GM12878 (cell line): ENCODE data around the gene FAT1. TPM values are rescaled to one million over a fixed set of nuclear protein-coding genes. Genes with fewer than 3 reads are reported as not detected.

Experiments
- ELK1 ChIP-seq: IDR thresholded peaks from 2 replicates; pipeline ENCODE4 v1.6.1; 2012; ENCODE audit warnings: low read depth, low read length, improper control_type of control experiment
- MEF2B ChIP-seq: fragments of 450-650 bp; IDR thresholded peaks from 2 replicates; pipeline ENCODE4 v1.6.1; 2018; ENCODE audit warnings: mild to moderate bottlenecking, moderate library complexity; ENCODE audit not compliant: partially characterized antibody, poor library complexity, severe bottlenecking
- PAX8 ChIP-seq: fragments of 450-650 bp; IDR thresholded peaks from 2 replicates; pipeline ENCODE4 v1.6.1; 2017; ENCODE audit warnings: mild to moderate bottlenecking, moderate library complexity
- ZBTB11 ChIP-seq: fragments of 450-650 bp; formaldehyde crosslinking; IDR thresholded peaks from 2 replicates; pipeline ENCODE4 v1.5.0; 2022; ENCODE audit warnings: mild to moderate bottlenecking, missing genetic modification characterization
- ZNF24 ChIP-seq: fragments of 450-650 bp; IDR thresholded peaks from 2 replicates; pipeline ENCODE4 v1.6.1; 2017; ENCODE audit warnings: antibody characterized with exemption, mild to moderate bottlenecking
- polyA plus RNA-seq, 11 experiments: library from polyadenylated mRNA; depleted of rRNA in 4 of 11; unstranded in 6 of 11; stranded (reverse) in 5 of 11; fragments of >200 nt; fragmentation: Nextera tagmentation in 4 of 11; fragmentation: Illumina TruSeq in 1 of 11; extraction: Ambion mirVana in 4 of 11; extraction: Trizol in 1 of 11; gene quantifications; 1 replicate in 1 of 11; 2 replicates in 10 of 11; pipeline versions ENCODE4 v1.2.1 to v1.2.3, GENCODE V29; 2011 to 2016; ENCODE audit warnings: inconsistent platforms in 2 of 11, missing spikeins in 2 of 11, low read depth in 1 of 11
- total RNA-seq, 4 experiments: library from RNA; depleted of rRNA in 3 of 4; stranded (reverse); fragments of >200 nt in 3 of 4; fragmentation: Illumina TruSeq in 1 of 4; extraction: Trizol in 1 of 4; gene quantifications; 2 replicates each; pipeline versions ENCODE4 v1.2.1 to v1.2.3, GENCODE V29; 2013 to 2021

Gene FAT1
- total and polyA plus RNA-seq, 10 of the 15 experiments (the other 5 are each of a cell fraction or from before 2014, with no cell fraction given): 0.04 to 11.8 (median 0.11) TPM; not detected in 1

GRCh38 chr4:186726426-186727168 is 2.9 kb upstream of the FAT1 start (continued):
- TF ChIP-seq ZBTB11 (CRISPR knock-in tag) (no peak), ELK1 (no peak), ZNF24 (no peak), PAX8 (no peak), MEF2B (no peak)
